Measurements from ENCODE around the gene FKBP4.

Gene FKBP4

GRCh38 chr12:2812290-2813213 is 17.8 kb downstream of the FKBP4 start, which contains the start of gene ITFG2:
TSS of gene ITFG2 (plus strand) at chr12:2812668. CDS start at chr12:2812761, 93 bp downstream.
- peak; percentile 94 to 95 for DNase-seq (ENCODE audit: low read depth in 2 of 2)

GRCh38 chr12:2813214-2814185 is 18.7 kb downstream of the FKBP4 start:
- peak in 1 of 2 donors; percentile 34 for DNase-seq (ENCODE audit: low read depth in 2 of 2)

- no peak for DNase-seq (ENCODE audit: low read depth in 2 of 2)
Measured at GRCh38 chr12:2819810-2820209, 25.0 kb downstream of the FKBP4 start.

GRCh38 chr12:2820432-2820831 is 25.7 kb downstream of the FKBP4 start:
- DNase-seq (ENCODE audit: low read depth in 2 of 2): no peak

- DNase-seq (ENCODE audit: low read depth in 2 of 2): no peak
Measured at GRCh38 chr12:2823483-2823882, 28.7 kb downstream of the FKBP4 start.

GRCh38 chr12:2824541-2824940 is 29.8 kb downstream of the FKBP4 start:
- no peak for DNase-seq (ENCODE audit: low read depth in 2 of 2)

- DNase-seq (ENCODE audit: low read depth in 2 of 2): no peak
Measured at GRCh38 chr12:2825132-2825531, 30.4 kb downstream of the FKBP4 start.

GRCh38 chr12:2826036-2826435 is 31.3 kb downstream of the FKBP4 start:
- no peak for DNase-seq (ENCODE audit: low read depth in 2 of 2)

GRCh38 chr12:2826721-2827515 is 32.1 kb downstream of the FKBP4 start:
- no peak for DNase-seq (ENCODE audit: low read depth in 2 of 2)

- no peak for DNase-seq (ENCODE audit: low read depth in 2 of 2)
Measured at GRCh38 chr12:2829275-2829674, 34.5 kb downstream of the FKBP4 start.

GRCh38 chr12:2832550-2833127 is 37.9 kb downstream of the FKBP4 start:
- no peak for DNase-seq (ENCODE audit: low read depth in 2 of 2)

GRCh38 chr12:2833327-2833726 is 38.6 kb downstream of the FKBP4 start:
- no peak for DNase-seq (ENCODE audit: low read depth in 2 of 2)

GRCh38 chr12:2833810-2834209 is 39.0 kb downstream of the FKBP4 start:
- no peak for DNase-seq (ENCODE audit: low read depth in 2 of 2)

GRCh38 chr12:2834581-2835491 is 40.1 kb downstream of the FKBP4 start, which contains the start of gene NRIP2:
TSS of gene NRIP2 (minus strand) at chr12:2835035. CDS start at chr12:2834983, 52 bp downstream.
- no peak for DNase-seq (ENCODE audit: low read depth in 2 of 2)

- DNase-seq (ENCODE audit: low read depth in 2 of 2): no peak
Measured at GRCh38 chr12:2835691-2836403, 41.1 kb downstream of the FKBP4 start.

- DNase-seq (ENCODE audit: low read depth in 2 of 2): no peak
Measured at GRCh38 chr12:2836574-2836973, 41.8 kb downstream of the FKBP4 start.

GRCh38 chr12:2841056-2841650 is 46.4 kb downstream of the FKBP4 start:
- DNase-seq (ENCODE audit: low read depth in 2 of 2): no peak

GRCh38 chr12:2842948-2843347 is 48.2 kb downstream of the FKBP4 start:
- DNase-seq (ENCODE audit: low read depth in 2 of 2): no peak

- no peak for DNase-seq (ENCODE audit: low read depth in 2 of 2)
Measured at GRCh38 chr12:2844786-2845185, 50.0 kb downstream of the FKBP4 start.
